LNCAP (cell line): ENCODE results near the gene GNG10.
A peak's percentile ranks its signal among the peaks of the same experiment; 100 is the strongest.

Source experiments
- TF ChIP-seq, protein P1 (sequence below): fragments of 450-650 bp; IDR thresholded peaks from 2 replicates; pipeline ENCODE4 v1.5.1; 2017; ENCODE audit warnings: mild to moderate bottlenecking

Gene GNG10

DNA sequence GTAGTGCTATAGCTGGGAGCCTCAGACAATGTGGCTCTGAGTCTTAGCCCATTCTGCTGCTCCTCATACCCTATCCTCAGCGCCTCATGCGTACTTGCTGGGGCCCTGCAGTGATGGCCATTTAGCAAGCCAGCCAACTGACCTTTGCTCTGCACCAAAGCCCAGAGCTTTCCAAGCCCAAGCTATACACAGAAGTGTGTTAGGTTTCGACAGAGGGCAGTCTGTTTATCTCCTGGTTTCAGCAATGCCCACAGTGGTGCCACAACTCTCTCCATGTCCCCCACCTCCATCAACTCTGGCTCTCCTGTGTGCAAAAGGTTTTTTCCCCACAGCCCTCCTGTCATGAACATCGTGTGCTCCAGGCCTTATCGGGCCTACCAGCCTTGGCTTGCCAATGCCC is 16.9 kb downstream of the GNG10 start:
- TF ChIP-seq, protein P1, sequence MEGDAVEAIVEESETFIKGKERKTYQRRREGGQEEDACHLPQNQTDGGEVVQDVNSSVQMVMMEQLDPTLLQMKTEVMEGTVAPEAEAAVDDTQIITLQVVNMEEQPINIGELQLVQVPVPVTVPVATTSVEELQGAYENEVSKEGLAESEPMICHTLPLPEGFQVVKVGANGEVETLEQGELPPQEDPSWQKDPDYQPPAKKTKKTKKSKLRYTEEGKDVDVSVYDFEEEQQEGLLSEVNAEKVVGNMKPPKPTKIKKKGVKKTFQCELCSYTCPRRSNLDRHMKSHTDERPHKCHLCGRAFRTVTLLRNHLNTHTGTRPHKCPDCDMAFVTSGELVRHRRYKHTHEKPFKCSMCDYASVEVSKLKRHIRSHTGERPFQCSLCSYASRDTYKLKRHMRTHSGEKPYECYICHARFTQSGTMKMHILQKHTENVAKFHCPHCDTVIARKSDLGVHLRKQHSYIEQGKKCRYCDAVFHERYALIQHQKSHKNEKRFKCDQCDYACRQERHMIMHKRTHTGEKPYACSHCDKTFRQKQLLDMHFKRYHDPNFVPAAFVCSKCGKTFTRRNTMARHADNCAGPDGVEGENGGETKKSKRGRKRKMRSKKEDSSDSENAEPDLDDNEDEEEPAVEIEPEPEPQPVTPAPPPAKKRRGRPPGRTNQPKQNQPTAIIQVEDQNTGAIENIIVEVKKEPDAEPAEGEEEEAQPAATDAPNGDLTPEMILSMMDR, result no peak

DNA sequence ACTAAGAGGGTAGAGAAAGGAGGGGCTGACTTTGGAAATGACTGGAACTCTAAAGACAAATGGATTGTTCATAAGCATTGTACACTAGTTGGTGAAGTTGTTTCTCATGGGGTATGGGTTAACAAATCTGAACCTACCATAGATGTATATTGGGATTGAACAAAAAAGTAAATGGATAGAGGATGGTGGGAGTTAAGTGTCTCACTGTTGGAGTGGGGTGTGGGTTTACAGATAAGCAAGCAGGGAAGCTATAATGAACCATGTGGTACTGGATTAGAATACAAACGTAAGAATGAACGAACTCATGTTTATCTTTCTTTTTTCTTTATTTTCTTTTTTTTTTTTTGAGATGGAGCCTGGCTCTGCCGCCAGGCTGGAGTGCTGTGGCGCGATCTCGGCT is 17.8 kb downstream of the GNG10 start:
- TF ChIP-seq, protein P1, result no peak

DNA sequence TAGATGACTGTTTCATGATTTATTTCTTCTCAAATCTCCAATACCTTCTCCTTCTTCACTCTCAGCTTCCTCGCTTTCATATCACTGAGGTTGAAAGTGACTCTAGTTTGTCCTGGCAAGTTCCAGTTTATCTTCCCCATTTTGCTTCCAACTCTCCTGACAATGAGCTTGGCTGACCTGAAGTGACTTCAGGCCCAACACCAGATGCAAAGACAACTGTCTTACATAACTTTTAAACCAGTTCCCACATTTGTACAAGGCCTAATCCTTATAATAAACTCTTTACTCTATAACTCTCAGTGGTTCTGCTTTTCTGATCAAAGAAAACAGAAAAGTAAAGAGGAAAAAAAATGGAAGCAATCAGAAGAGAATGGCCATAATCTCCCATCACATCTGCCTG is 22.0 kb downstream of the GNG10 start:
- TF ChIP-seq, protein P1, result no peak

DNA sequence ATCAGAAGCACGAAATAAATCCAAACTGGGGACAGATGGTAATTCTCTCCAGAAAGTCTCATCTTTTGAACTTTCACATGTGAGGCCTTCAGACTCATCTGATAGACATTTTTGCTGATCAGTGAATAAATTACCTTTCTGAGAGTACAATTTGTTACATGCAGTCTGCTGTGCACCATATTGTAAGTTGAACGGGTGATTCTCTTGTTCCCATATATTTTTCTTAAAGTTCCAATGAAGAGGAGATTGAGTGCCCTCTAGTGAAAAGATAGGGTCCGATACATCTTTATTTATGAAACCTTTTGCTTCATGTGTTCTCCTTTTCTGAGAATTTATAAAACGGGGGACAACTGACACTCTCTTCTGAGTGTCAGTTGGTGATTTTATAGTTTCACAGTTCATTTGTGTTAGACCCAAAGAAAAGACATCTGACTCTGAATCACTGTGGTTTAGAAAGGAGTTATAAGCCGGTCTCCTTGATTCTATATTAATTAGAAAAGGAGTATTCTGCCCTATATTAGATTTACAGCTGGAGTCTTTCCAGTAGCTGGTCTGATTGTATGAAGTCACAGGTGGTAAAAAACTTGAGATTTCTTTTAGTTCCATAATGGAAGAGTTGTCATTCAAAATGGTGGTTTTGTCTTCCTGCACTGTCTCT is 30.4 kb downstream of the GNG10 start:
- TF ChIP-seq, protein P1, result peak; percentile 63

DNA sequence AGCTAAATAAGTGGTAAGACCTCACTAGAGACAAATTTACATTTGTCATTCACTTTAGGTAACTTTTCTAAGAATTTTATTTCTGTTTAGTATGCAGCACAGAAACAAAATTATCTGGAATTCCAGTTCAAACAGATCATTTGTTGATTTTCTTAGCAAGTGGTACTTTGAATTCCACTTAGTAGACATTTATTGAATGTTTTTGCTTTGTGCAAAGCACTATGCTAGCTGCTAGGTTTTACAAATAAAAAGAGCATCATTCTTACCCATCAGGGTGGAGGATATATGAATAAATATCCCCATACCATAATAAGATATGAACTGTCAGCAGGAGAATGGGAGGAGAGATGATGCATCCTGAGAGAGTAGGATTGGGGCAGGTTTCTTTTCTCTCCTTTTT is 35.4 kb downstream of the GNG10 start:
- TF ChIP-seq, protein P1, result no peak

DNA sequence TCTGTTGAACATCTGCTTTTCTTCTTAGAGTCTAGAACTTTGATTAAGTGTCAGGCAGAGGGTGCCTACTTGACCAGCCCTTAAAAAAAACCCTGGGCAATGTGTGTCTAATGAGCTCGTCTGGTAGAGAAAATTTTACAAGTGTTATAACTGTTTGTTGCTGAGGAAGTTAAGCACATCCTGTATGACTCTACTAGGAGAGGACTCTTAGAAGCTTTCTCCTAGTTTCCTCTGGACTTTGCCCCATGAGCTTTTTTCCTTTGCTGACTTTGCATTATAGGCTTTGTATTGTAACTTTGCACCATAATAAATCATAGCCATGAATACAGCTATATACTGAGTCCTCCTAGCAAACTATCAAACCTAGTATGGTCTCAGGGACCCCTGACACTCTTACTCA is 39.4 kb downstream of the GNG10 start:
- TF ChIP-seq, protein P1, result no peak

DNA sequence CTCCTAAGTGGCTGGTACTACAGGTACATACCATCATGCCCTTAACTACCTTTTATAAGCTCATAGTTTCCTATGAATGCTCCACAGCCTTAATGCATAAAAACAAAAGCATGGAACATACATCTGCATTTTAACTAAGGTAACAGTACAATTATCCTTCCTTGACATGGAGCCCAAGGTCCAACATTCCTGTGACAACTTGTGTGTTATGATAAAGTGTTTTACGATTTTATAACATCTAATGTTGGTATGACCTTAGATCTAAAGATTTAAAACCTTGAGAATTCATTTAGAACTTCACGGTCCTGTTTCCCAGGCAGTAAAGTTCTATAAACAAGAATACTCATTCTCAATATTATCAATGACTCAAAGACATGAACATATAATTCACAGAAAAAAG is 43.1 kb downstream of the GNG10 start:
- TF ChIP-seq, protein P1, result no peak

DNA sequence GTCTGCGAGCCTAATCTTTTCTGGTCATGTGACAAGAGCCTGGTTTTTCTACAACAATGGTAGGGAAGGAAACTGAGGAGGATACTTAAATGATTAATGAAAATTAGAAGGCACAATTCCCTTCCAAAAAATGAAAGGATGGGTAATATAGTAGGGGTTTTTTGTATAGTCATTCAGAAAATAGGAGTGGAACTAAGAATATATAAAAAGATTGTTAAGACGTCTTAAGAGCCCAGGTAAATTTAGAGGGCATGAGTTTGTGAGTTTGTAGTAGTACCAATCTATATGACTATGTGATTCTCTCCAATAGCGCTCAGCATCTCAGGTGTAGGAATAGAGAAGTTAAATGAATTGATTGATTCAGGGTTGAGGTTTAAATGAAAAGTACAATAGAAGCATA is 50.1 kb downstream of the GNG10 start:
- TF ChIP-seq, protein P1, result no peak
